SH-SY5Y (cell line): ENCODE data around the gene GREM1.

ENCODE experiments used
- GATA2 ChIP-seq: IDR thresholded peaks from 2 replicates; pipeline ENCODE4 v1.6.1; 2011; ENCODE audit warnings: mild to moderate bottlenecking, low read depth, low read length
- GATA3 ChIP-seq: IDR thresholded peaks from 2 replicates; pipeline ENCODE4 v1.6.1; 2011; ENCODE audit warnings: low read depth, mild to moderate bottlenecking, low read length, moderate library complexity

GRCh38 chr15:32765236-32765635 lies 47.4 kb downstream of the GREM1 start:
- TF ChIP-seq GATA3 (no peak), GATA2 (no peak)
